SK-N-SH treated with all-trans-retinoic acid at 6 μM for 48 hours (cell line): ENCODE data around the gene PEX11G.

Source experiments
- ATAC-seq: fragments of 200-7000 bp; cut with Tn5 transposase; 3 replicates; pipeline ENCODE4 v1.9.1; 2020; ENCODE audit warnings: mild to moderate bottlenecking, moderate library complexity
- ARNTL ChIP-seq: fragments of 450-650 bp; formaldehyde crosslinking; IDR thresholded peaks from 2 replicates; pipeline ENCODE4 v1.5.0; 2020; ENCODE audit warnings: low read depth, mild to moderate bottlenecking, moderate library complexity, borderline replicate concordance
- BACH2 ChIP-seq: fragments of 250-450 bp; sonication (Bioruptor Pico); IDR thresholded peaks from 2 replicates; pipeline ENCODE4 v1.9.0; 2021; ENCODE audit warnings: mild to moderate bottlenecking, borderline replicate concordance
- CREB5 ChIP-seq: fragments of 250-450 bp; sonication (Bioruptor Pico); IDR thresholded peaks from 2 replicates; pipeline ENCODE4 v1.5.1; 2020; ENCODE audit warnings: low read depth, mild to moderate bottlenecking, moderate library complexity
- CSDC2 ChIP-seq: fragments of 250-450 bp; sonication (Bioruptor Pico); IDR thresholded peaks from 2 replicates; pipeline ENCODE4 v1.5.0; 2020; ENCODE audit warnings: mild to moderate bottlenecking, moderate library complexity
- CSRNP3 ChIP-seq: fragments of 250-450 bp; sonication (Bioruptor Pico); IDR thresholded peaks from 2 replicates; pipeline ENCODE4 v1.5.1; 2021; ENCODE audit warnings: mild to moderate bottlenecking, moderate library complexity
- ESRRG ChIP-seq: fragments of 250-450 bp; sonication (Bioruptor Pico); IDR thresholded peaks from 2 replicates; pipeline ENCODE4 v1.6.1; 2021; ENCODE audit warnings: mild to moderate bottlenecking
- GLIS3 ChIP-seq: fragments of 250-450 bp; sonication (Bioruptor Pico); IDR thresholded peaks from 2 replicates; pipeline ENCODE4 v1.5.0; 2020; ENCODE audit warnings: mild to moderate bottlenecking, moderate library complexity
- ISL1 ChIP-seq: fragments of 250-450 bp; sonication (Bioruptor Pico); IDR thresholded peaks from 2 replicates; pipeline ENCODE4 v2.1.2; 2022; ENCODE audit warnings: mild to moderate bottlenecking, moderate library complexity
- OSR1 ChIP-seq: fragments of 250-450 bp; sonication (Bioruptor Pico); IDR thresholded peaks from 2 replicates; pipeline ENCODE4 v1.8.0; 2022; ENCODE audit warnings: moderate library complexity, mild to moderate bottlenecking, inconsistent platforms
- PPARA ChIP-seq: fragments of 250-450 bp; sonication (Bioruptor Pico); IDR thresholded peaks from 2 replicates; pipeline ENCODE4 v1.5.0; 2020; ENCODE audit warnings: mild to moderate bottlenecking, borderline replicate concordance
- SNAI2 ChIP-seq: fragments of 250-450 bp; sonication (Bioruptor Pico); IDR thresholded peaks from 2 replicates; pipeline ENCODE4 v1.5.0; 2020; ENCODE audit warnings: mild to moderate bottlenecking, moderate library complexity
- TOX ChIP-seq: fragments of 250-450 bp; sonication (Bioruptor Pico); IDR thresholded peaks from 2 replicates; pipeline ENCODE4 v1.8.0; 2021; ENCODE audit warnings: mild to moderate bottlenecking, moderate library complexity, borderline replicate concordance
- ZC3H10 ChIP-seq: fragments of 250-450 bp; sonication (Bioruptor Pico); IDR thresholded peaks from 2 replicates; pipeline ENCODE4 v1.5.1; 2021; ENCODE audit warnings: mild to moderate bottlenecking, moderate library complexity
- ZFP3 ChIP-seq: fragments of 250-450 bp; sonication (Bioruptor Pico); IDR thresholded peaks from 2 replicates; pipeline ENCODE4 v1.5.0; 2020; ENCODE audit warnings: mild to moderate bottlenecking, moderate library complexity
- ZFP30 ChIP-seq: fragments of 450-650 bp; formaldehyde crosslinking; IDR thresholded peaks from 2 replicates; pipeline ENCODE4 v1.5.0; 2022; ENCODE audit warnings: mild to moderate bottlenecking, moderate library complexity
- ZNF565 ChIP-seq: fragments of 450-650 bp; formaldehyde crosslinking; conservative IDR thresholded peaks from 2 replicates; pipeline ENCODE4 v1.5.0; 2020; ENCODE audit warnings: low read depth, mild to moderate bottlenecking, moderate library complexity
- ZNF70 ChIP-seq: fragments of 450-650 bp; formaldehyde crosslinking; IDR thresholded peaks from 2 replicates; pipeline ENCODE4 v1.5.0; 2020; ENCODE audit warnings: mild to moderate bottlenecking, moderate library complexity
- ZNF8 ChIP-seq: fragments of 450-650 bp; formaldehyde crosslinking; IDR thresholded peaks from 2 replicates; pipeline ENCODE4 v1.5.0; 2020; ENCODE audit warnings: mild to moderate bottlenecking, moderate library complexity
- TF ChIP-seq, protein P1 (sequence below): fragments of 250-450 bp; sonication (Bioruptor Pico); IDR thresholded peaks from 2 replicates; pipeline ENCODE4 v1.8.0; 2020; ENCODE audit warnings: mild to moderate bottlenecking, moderate library complexity, borderline replicate concordance
- TF ChIP-seq, protein P2 (sequence below): fragments of 250-450 bp; sonication (Bioruptor Pico); IDR thresholded peaks from 2 replicates; pipeline ENCODE4 v1.8.0; 2021; ENCODE audit warnings: low read depth, mild to moderate bottlenecking, moderate library complexity, borderline replicate concordance
- TF ChIP-seq, protein P3 (sequence below): fragments of 250-450 bp; sonication (Bioruptor Pico); IDR thresholded peaks from 2 replicates; pipeline ENCODE4 v1.5.0; 2020; ENCODE audit warnings: mild to moderate bottlenecking, moderate library complexity

The PEX11G gene

GRCh38 chr19:7529610-7530490, 41.0 kb upstream of the PEX11G start:
- TF ChIP-seq TOX (CRISPR knock-in tag) (no peak), ISL1 (CRISPR knock-in tag) (no peak), BACH2 (no peak), ZFP3 (no peak), ZNF70 (CRISPR knock-in tag) (no peak), CSDC2 (CRISPR knock-in tag) (no peak), ZFP30 (CRISPR knock-in tag) (no peak), PPARA (CRISPR knock-in tag) (no peak)
- TF ChIP-seq, protein P1, sequence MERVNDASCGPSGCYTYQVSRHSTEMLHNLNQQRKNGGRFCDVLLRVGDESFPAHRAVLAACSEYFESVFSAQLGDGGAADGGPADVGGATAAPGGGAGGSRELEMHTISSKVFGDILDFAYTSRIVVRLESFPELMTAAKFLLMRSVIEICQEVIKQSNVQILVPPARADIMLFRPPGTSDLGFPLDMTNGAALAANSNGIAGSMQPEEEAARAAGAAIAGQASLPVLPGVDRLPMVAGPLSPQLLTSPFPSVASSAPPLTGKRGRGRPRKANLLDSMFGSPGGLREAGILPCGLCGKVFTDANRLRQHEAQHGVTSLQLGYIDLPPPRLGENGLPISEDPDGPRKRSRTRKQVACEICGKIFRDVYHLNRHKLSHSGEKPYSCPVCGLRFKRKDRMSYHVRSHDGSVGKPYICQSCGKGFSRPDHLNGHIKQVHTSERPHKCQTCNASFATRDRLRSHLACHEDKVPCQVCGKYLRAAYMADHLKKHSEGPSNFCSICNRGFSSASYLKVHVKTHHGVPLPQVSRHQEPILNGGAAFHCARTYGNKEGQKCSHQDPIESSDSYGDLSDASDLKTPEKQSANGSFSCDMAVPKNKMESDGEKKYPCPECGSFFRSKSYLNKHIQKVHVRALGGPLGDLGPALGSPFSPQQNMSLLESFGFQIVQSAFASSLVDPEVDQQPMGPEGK, result no peak
- TF ChIP-seq, protein P2, sequence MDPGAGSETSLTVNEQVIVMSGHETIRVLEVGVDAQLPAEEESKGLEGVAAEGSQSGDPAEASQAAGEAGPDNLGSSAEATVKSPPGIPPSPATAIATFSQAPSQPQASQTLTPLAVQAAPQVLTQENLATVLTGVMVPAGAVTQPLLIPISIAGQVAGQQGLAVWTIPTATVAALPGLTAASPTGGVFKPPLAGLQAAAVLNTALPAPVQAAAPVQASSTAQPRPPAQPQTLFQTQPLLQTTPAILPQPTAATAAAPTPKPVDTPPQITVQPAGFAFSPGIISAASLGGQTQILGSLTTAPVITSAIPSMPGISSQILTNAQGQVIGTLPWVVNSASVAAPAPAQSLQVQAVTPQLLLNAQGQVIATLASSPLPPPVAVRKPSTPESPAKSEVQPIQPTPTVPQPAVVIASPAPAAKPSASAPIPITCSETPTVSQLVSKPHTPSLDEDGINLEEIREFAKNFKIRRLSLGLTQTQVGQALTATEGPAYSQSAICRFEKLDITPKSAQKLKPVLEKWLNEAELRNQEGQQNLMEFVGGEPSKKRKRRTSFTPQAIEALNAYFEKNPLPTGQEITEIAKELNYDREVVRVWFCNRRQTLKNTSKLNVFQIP (CRISPR knock-in tag), result no peak
- ATAC-seq, result no peak

DNA sequence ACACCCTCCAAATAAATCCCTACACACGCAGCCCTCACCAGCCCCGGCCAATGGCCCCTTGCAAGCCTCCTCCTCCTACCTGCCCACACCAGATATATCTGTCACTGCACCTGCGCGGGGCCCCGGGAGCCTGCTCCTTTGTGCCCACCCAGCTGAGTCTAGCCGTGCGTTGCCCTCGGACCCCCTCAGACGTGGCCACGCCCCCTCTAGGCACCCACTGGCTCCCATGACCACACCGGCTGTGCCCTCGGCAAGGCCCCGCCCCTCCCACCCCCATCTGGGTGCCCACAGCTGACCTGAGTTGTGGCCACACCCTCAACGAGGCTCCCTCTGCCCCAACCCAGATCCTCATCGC, 40.4 kb upstream of the PEX11G start:
- no peak for ATAC-seq
- no peak for TF ChIP-seq ZNF8
- TF ChIP-seq ZNF70 (CRISPR knock-in tag), result no peak
- no peak for TF ChIP-seq ESRRG (CRISPR knock-in tag)
- no peak for TF ChIP-seq ARNTL (CRISPR knock-in tag)
- TF ChIP-seq BACH2, result no peak
- TF ChIP-seq ZNF565 (CRISPR knock-in tag), result no peak
- no peak for TF ChIP-seq CREB5 (CRISPR knock-in tag)
- TF ChIP-seq OSR1, result no peak
- TF ChIP-seq SNAI2 (CRISPR knock-in tag), result no peak
- TF ChIP-seq, protein P3, sequence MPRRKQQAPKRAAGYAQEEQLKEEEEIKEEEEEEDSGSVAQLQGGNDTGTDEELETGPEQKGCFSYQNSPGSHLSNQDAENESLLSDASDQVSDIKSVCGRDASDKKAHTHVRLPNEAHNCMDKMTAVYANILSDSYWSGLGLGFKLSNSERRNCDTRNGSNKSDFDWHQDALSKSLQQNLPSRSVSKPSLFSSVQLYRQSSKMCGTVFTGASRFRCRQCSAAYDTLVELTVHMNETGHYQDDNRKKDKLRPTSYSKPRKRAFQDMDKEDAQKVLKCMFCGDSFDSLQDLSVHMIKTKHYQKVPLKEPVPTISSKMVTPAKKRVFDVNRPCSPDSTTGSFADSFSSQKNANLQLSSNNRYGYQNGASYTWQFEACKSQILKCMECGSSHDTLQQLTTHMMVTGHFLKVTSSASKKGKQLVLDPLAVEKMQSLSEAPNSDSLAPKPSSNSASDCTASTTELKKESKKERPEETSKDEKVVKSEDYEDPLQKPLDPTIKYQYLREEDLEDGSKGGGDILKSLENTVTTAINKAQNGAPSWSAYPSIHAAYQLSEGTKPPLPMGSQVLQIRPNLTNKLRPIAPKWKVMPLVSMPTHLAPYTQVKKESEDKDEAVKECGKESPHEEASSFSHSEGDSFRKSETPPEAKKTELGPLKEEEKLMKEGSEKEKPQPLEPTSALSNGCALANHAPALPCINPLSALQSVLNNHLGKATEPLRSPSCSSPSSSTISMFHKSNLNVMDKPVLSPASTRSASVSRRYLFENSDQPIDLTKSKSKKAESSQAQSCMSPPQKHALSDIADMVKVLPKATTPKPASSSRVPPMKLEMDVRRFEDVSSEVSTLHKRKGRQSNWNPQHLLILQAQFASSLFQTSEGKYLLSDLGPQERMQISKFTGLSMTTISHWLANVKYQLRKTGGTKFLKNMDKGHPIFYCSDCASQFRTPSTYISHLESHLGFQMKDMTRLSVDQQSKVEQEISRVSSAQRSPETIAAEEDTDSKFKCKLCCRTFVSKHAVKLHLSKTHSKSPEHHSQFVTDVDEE (CRISPR knock-in tag), result no peak
- TF ChIP-seq GLIS3 (CRISPR knock-in tag), result no peak
- TF ChIP-seq, protein P1, result no peak
- no peak for TF ChIP-seq ZC3H10

DNA sequence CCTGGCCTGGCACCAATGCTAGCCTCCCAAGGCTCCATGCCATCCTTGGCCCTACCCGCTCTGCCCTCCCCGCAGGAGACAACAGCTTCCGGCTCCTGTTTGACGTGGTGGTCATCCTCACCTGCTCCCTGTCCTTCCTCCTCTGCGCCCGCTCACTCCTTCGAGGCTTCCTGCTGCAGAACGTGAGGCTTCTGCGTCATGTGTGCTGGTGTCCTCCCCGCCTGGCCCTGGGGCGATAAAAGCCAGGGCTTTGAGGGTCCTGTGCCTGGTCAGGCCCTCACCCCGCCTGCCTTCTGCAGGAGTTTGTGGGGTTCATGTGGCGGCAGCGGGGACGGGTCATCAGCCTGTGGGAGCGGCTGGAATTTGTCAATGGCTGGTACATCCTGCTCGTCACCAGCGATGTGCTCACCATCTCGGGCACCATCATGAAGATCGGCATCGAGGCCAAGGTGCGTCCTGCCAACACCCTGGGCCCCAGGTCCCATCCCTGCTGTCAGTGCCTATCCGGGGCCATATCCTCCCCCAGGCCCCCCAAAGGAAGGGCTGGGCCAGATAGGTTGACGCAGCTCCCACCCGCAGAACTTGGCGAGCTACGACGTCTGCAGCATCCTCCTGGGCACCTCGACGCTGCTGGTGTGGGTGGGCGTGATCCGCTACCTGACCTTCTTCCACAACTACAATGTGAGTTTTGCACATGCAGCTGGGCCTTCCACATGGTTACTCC, 39.8 kb upstream of the PEX11G start:
- no peak for ATAC-seq

More for the DNA sequence above, 39.8 kb upstream of the PEX11G start:
- TF ChIP-seq ZNF8, result no peak
- no peak for TF ChIP-seq CSRNP3
- TF ChIP-seq PPARA (CRISPR knock-in tag), result no peak
- no peak for TF ChIP-seq OSR1
- TF ChIP-seq TOX (CRISPR knock-in tag), result no peak
- no peak for TF ChIP-seq ARNTL (CRISPR knock-in tag)
- TF ChIP-seq, protein P2 (CRISPR knock-in tag), result no peak
- TF ChIP-seq ZNF70 (CRISPR knock-in tag), result no peak
- no peak for TF ChIP-seq CSDC2 (CRISPR knock-in tag)
- no peak for TF ChIP-seq ZFP3
- TF ChIP-seq GLIS3 (CRISPR knock-in tag), result no peak
